Measurements from ENCODE around the gene TANK. TPM values are rescaled to one million over a fixed set of nuclear protein-coding genes. Genes with fewer than 3 reads are reported as not detected.
A peak's percentile ranks its signal among the peaks of the same experiment; 100 is the strongest.

TANK gene
- total RNA-seq, 2 experiments from 2014 or later: 43.4 to 64.9 TPM

GRCh38 chr2:161159456-161160225 is 587 bp upstream of the TANK start:
- peak overlapping the region; percentile 84 for H3K4me2 ChIP-seq (ENCODE audit: low read length)
- peaks cover 19% of the 10 kb centered on the region for H3K36me3 ChIP-seq (ENCODE audit: insufficient read depth, low read length)
- intact Hi-C loops (cut with micrococcal nuclease; ENCODE audit: unreplicated experiment): loop anchor here (1.0 to 10.0 kb wide), 5 partner anchors 21 to 455 kb away; partner anchors contain the start of gene PSMD14
- peak overlapping the region; percentile 91 for H3K27ac ChIP-seq (ENCODE audit: low read depth, low read length, poor library complexity, severe bottlenecking)
- peaks cover 6% of the 10 kb centered on the region for H4K20me1 ChIP-seq (ENCODE audit: insufficient read depth, low read length)
- peaks cover 30% of the 10 kb centered on the region for H3K79me2 ChIP-seq (ENCODE audit: insufficient read depth, low read depth, low read length)
- H3K9me2 ChIP-seq (ENCODE audit: insufficient read depth, low read length): no peaks in the 10 kb centered on the region
- peaks cover 27% of the 10 kb centered on the region for H3K4me1 ChIP-seq (ENCODE audit: insufficient read depth, low read length, poor library complexity, severe bottlenecking)
- peak overlapping the region; percentile 80 for H2AFZ ChIP-seq (ENCODE audit: low read length)
- TSS peak; percentile 92 for BruUV-seq (replicated peaks)
- TF ChIP-seq EZH2phosphoT487 (IDR thresholded peaks at IDR 0.05; ENCODE audit: borderline replicate concordance, low read depth, low read length) (no peak), CTCF (conservative IDR thresholded peaks at IDR 0.05; ENCODE audit: low read length) (no peak)
- H3K9me3 ChIP-seq (ENCODE audit: low read length): no peaks in the 10 kb centered on the region
- POLR2A ChIA-PET: interaction anchor here (0.6 to 0.8 kb wide), 2 partner anchors 52 to 1444 kb away, joined by 5 to 6 read pairs; no protein-coding TSS in a partner anchor
- H3K4me3 ChIP-seq (ENCODE audit: low read depth, low read length, poor library complexity, severe bottlenecking): peak overlapping the region; percentile 85
- CTCF ChIA-PET (ENCODE audit: unreplicated experiment): no interaction called here
- no peak for DNase-seq (ENCODE audit: low spot score)

GRCh38 chr2:161161074-161161706 is 962 bp downstream of the TANK start:
- ChIA-PET POLR2A (interaction anchor here (0.6 to 1.5 kb wide), 8 partner anchors 18 to 147 kb away, joined by 3 to 6 read pairs (median 3); no protein-coding TSS in a partner anchor), CTCF (ENCODE audit: unreplicated experiment) (no interaction called here)
- Histone ChIP-seq H4K20me1 (ENCODE audit: insufficient read depth, low read length) (peaks cover 6% of the 10 kb centered on the region), H3K9me2 (ENCODE audit: insufficient read depth, low read length) (no peaks in the 10 kb centered on the region), H3K4me3 (ENCODE audit: low read depth, low read length, poor library complexity, severe bottlenecking) (peak overlapping the region; percentile 85), H3K4me2 (ENCODE audit: low read length) (peak overlapping the region; percentile 82), H3K36me3 (ENCODE audit: insufficient read depth, low read length) (peaks cover 22% of the 10 kb centered on the region), H3K27ac (ENCODE audit: low read depth, low read length, poor library complexity, severe bottlenecking) (peak overlapping the region; percentile 91), H3K9me3 (ENCODE audit: low read length) (no peaks in the 10 kb centered on the region), H2AFZ (ENCODE audit: low read length) (peak overlapping the region; percentile 81), H3K4me1 (ENCODE audit: insufficient read depth, low read length, poor library complexity, severe bottlenecking) (peaks cover 35% of the 10 kb centered on the region), H3K79me2 (ENCODE audit: insufficient read depth, low read depth, low read length) (peaks cover 30% of the 10 kb centered on the region)
- TF ChIP-seq EZH2phosphoT487 (IDR thresholded peaks at IDR 0.05; ENCODE audit: borderline replicate concordance, low read depth, low read length) (no peak), CTCF (conservative IDR thresholded peaks at IDR 0.05; ENCODE audit: low read length) (no peak)
- DNase-seq (ENCODE audit: low spot score): peak; percentile 63
- intact Hi-C loops (cut with micrococcal nuclease; ENCODE audit: unreplicated experiment): loop anchor here (2.0 to 10.0 kb wide), 4 partner anchors 22 to 456 kb away; no protein-coding TSS in a partner anchor
- no TSS peak for BruUV-seq (replicated peaks)

All from OCI-LY7 (cell line).